Gastrocnemius medialis (tissue), 4 donors: Measurements from ENCODE around the gene ARID5A. TPM values are rescaled to one million over a fixed set of nuclear protein-coding genes. Genes with fewer than 3 reads are reported as not detected.
A peak's percentile ranks its signal among the peaks of the same experiment; 100 is the strongest.

ENCODE experiments used
- ATAC-seq, 2 donors: fragments of 150-250 bp; one replicate each; pipeline ENCODE4 v1.9.1; 2016
- DNase-seq, 2 donors: peaks; one replicate each; pipeline ENCODE4 v3.0.0-alpha.2; 2019
- H3K27ac ChIP-seq, 4 donors: fragments of 200-600 bp; sonication (generic); 1 replicate in 1 of 4; 2 replicates in 3 of 4; pipeline ENCODE4 v1.5.1; 2016 to 2018; ENCODE audit warnings: mild to moderate bottlenecking in 2 of 4, moderate library complexity in 1 of 4
- H3K27me3 ChIP-seq, 3 donors: fragments of 200-600 bp; sonication (generic) in 2 of 3; 1 replicate in 1 of 3; 2 replicates in 2 of 3; pipeline versions ENCODE4 v1.5.1 to v1.6.0; 2016 to 2019; ENCODE audit warnings: mild to moderate bottlenecking in 1 of 3, moderate library complexity in 1 of 3
- H3K36me3 ChIP-seq, 2 donors: fragments of 200-600 bp; sonication (generic) in 1 of 2; one replicate each; pipeline ENCODE4 v1.5.1; 2017 to 2018
- H3K4me1 ChIP-seq, 2 donors: fragments of 200-600 bp; sonication (generic) in 1 of 2; one replicate each; pipeline ENCODE4 v1.5.1; 2016 to 2017; ENCODE audit warnings: mild to moderate bottlenecking in 2 of 2
- H3K4me3 ChIP-seq, 4 donors: fragments of 200-600 bp; sonication (generic) in 3 of 4; 1 replicate in 1 of 4; 2 replicates in 3 of 4; pipeline ENCODE4 v1.5.1; 2016 to 2019; ENCODE audit warnings: mild to moderate bottlenecking in 2 of 4
- H3K9me3 ChIP-seq, 3 donors: fragments of 200-600 bp; sonication (generic) in 2 of 3; 1 replicate in 1 of 3; 2 replicates in 2 of 3; pipeline ENCODE4 v1.5.1; 2016 to 2019
- POLR2A ChIP-seq, 2 donors: fragments of 450-650 bp; IDR thresholded peaks; one replicate each; pipeline ENCODE4 v1.6.1; 2017; ENCODE audit warnings: antibody characterized with exemption in 2 of 2, mild to moderate bottlenecking in 2 of 2, moderate library complexity in 2 of 2
- in situ Hi-C, 4 donors: fragments of 200-750 bp; cut with MboI; loops; one replicate each; pipeline versions ENCODE4 v1.15.0 to v1.8.0; 2017; ENCODE audit warnings: low sequenced_read_pairs in 4 of 4
- intact Hi-C: fragments of 100-400 bp; cut with DNase I; formaldehyde crosslinking; loops from one replicate; pipeline ENCODE4 v1.15.1; 2023; ENCODE audit warnings: low total_unique reads
- total RNA-seq, 4 donors: library from RNA; depleted of rRNA; stranded (reverse); fragments of >200 nt; gene quantifications; one replicate each; pipeline versions ENCODE4 v1.1.0 to v1.2.3, GENCODE V29; 2016
- TF ChIP-seq, protein P1 (sequence below), 5 experiments: fragments of 450-650 bp in 3 of 5; fragments of 200-600 bp in 2 of 5; sonication (generic) in 2 of 5; IDR thresholded peaks in 4 of 5; conservative IDR thresholded peaks in 1 of 5; 1 replicate in 4 of 5; 2 replicates in 1 of 5; pipeline ENCODE4 v1.5.1; 2016 to 2019; ENCODE audit warnings: antibody characterized with exemption in 5 of 5, mild to moderate bottlenecking in 3 of 5, moderate library complexity in 3 of 5

The ARID5A gene
- total RNA-seq, 4 donors from 2014 or later, result 6.7 to 126 (median 30.5) TPM

DNA sequence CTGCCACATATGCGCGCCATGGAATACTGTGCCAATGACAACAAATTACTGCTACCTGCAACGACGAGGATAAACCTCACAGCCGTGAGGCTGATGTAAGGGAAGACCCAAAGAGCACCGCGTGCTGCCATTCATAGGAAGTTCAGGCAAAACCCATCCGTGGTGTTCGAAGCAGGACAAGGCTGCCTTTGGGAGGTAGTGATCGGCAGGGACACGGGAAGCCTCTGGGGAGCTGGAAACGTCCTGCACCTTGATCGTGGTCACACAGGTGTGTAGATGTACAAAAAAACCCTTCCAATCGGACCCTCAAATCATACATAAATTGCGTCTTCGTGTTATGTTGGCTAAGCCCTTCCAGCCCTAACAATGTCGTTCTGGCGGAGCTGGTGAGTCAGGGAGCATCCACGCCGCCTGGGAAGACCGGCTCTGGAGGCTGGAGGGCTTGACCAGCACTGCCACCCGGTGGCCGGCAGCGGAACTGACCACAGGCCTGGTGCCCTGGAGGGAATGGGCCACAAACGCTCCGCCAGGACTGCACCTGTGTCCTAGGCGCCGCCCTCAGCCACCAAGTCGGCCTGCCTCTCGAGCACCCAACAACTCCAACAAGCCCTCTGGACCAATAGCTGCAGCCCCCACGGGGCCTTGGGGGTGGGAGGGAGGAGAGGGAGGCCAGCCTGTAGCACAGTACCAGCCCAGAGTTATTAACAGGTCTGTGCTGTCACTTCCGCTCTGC is 27.3 kb upstream of the ARID5A start:
- in situ Hi-C loops, result loop anchor here (5.0 to 25.0 kb wide), 5 partner anchors 97 to 497 kb away; partner anchors contain the start of genes SNRNP200 (in 2 of the 4), ASTL (in 1 of the 4) and DUSP2 (in 1 of the 4)
- Histone ChIP-seq H3K9me3 (no peaks in the 10 kb centered on the region), H3K36me3 (no peaks in the 10 kb centered on the region), H3K4me1 (peaks cover 31 to 32% of the 10 kb centered on the region in 2 donors), H3K4me3 (peak overlapping the region in 1 of 4 donors; percentile 16), H3K27me3 (no peaks in the 10 kb centered on the region), H3K27ac (peak overlapping the region in 3 of 4 donors; percentile 23 to 56 (median 50))
- peak; percentile 82 to 91 for ATAC-seq
- intact Hi-C loops, result loop anchor here (1.0 to 10.0 kb wide), 6 partner anchors 38 to 484 kb away; partner anchors contain the start of genes ASTL and SNRNP200
- DNase-seq, result peak; percentile 73 to 86
- TF ChIP-seq, protein P1, sequence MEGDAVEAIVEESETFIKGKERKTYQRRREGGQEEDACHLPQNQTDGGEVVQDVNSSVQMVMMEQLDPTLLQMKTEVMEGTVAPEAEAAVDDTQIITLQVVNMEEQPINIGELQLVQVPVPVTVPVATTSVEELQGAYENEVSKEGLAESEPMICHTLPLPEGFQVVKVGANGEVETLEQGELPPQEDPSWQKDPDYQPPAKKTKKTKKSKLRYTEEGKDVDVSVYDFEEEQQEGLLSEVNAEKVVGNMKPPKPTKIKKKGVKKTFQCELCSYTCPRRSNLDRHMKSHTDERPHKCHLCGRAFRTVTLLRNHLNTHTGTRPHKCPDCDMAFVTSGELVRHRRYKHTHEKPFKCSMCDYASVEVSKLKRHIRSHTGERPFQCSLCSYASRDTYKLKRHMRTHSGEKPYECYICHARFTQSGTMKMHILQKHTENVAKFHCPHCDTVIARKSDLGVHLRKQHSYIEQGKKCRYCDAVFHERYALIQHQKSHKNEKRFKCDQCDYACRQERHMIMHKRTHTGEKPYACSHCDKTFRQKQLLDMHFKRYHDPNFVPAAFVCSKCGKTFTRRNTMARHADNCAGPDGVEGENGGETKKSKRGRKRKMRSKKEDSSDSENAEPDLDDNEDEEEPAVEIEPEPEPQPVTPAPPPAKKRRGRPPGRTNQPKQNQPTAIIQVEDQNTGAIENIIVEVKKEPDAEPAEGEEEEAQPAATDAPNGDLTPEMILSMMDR (IDR thresholded peaks at IDR 0.05 in 4 of 5, conservative IDR thresholded peaks at IDR 0.05 in 1 of 5), result peak; percentile 95 to 100 (median 98)
- TF ChIP-seq POLR2A (IDR thresholded peaks at IDR 0.05), result no peak

GRCh38 chr2:96509847-96510230 is 26.7 kb upstream of the ARID5A start:
- TF ChIP-seq POLR2A (IDR thresholded peaks at IDR 0.05), result no peak
- TF ChIP-seq, protein P1 (IDR thresholded peaks at IDR 0.05 in 4 of 5, conservative IDR thresholded peaks at IDR 0.05 in 1 of 5), result no peak
- no peak for DNase-seq
- Histone ChIP-seq H3K27ac (peak overlapping the region in 3 of 4 donors; percentile 23 to 56 (median 50)), H3K4me1 (peaks cover 31% of the 10 kb centered on the region in 2 donors), H3K4me3 (peak overlapping the region in 1 of 4 donors; percentile 16), H3K9me3 (no peaks in the 10 kb centered on the region), H3K27me3 (no peaks in the 10 kb centered on the region), H3K36me3 (no peaks in the 10 kb centered on the region)
- in situ Hi-C loops (loop anchor here (5.0 to 25.0 kb wide), 5 partner anchors 98 to 498 kb away; partner anchors contain the start of genes SNRNP200 (in 2 of the 4), ASTL (in 1 of the 4) and DUSP2 (in 1 of the 4)), intact Hi-C loops (loop anchor here (1.0 to 10.0 kb wide), 6 partner anchors 39 to 485 kb away; partner anchors contain the start of genes ASTL and SNRNP200)
- no peak for ATAC-seq

DNA sequence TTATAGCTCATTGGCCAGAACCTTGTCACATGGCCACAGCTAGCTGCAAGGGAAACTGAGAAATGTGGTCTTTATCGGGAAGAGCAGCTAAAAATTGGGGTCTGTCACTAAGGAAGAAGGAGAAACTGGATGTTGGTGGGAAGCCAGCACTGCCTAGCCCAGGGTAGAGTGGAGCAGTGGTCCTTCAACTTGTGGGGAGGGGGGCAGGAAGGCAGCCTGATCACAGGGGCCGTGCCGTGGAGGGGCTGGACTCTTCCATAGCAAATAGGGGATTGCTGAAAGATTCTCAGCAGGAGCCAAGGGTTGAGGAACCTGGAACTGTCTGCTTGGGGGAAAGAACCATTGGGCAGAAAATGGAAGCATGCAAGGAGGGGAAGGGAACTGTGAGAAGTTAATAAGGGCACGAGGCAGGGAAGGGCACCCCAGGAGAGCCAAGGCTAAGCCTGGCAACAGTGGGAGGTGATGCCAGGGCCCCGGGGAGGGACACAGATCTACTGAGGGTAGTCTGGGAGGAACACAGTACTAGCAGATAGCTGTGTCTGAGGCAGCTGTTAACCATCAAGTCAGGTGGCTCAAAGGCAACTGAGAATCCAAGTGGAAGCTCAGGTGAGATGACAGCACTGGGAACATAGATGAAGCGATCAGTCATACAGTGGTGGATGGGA is 25.5 kb upstream of the ARID5A start:
- Histone ChIP-seq H3K27ac (no peak overlapping the region), H3K4me1 (peaks cover 22 to 24% of the 10 kb centered on the region in 2 donors), H3K27me3 (no peaks in the 10 kb centered on the region), H3K9me3 (no peaks in the 10 kb centered on the region), H3K36me3 (no peaks in the 10 kb centered on the region), H3K4me3 (no peak overlapping the region)
- in situ Hi-C loops (loop anchor here (5.0 to 25.0 kb wide), 4 partner anchors 104 to 499 kb away; partner anchors contain the start of genes SNRNP200 (in 2 of the 4), ASTL (in 1 of the 4) and DUSP2 (in 1 of the 4)), intact Hi-C loops (no loop called here)
- no peak for DNase-seq
- ATAC-seq, result no peak
- TF ChIP-seq, protein P1 (IDR thresholded peaks at IDR 0.05 in 4 of 5, conservative IDR thresholded peaks at IDR 0.05 in 1 of 5), result no peak
- no peak for TF ChIP-seq POLR2A (IDR thresholded peaks at IDR 0.05)

DNA sequence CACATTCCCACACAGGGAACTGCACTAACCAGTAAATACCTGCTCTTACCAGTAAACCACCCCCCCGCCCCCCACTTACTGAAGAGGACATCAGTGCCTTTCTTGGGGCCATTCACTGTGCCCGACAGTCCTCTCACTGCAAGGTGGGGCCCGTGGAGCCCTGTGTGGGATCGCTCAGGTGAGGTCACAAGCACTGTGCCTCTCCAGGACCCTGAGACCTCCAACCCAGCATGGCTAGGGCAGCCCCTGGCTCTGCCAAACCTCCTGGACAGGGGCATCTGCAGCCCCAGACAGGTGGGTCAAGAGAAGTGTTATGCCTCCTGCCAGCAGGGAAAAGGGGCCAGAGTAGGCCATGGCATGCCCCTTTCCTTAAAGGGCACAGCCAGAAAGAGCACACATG is 24.7 kb upstream of the ARID5A start:
- no peak overlapping the region for H3K27ac ChIP-seq
- H3K4me1 ChIP-seq, result peaks cover 22 to 24% of the 10 kb centered on the region in 2 donors
- H3K9me3 ChIP-seq, result no peaks in the 10 kb centered on the region
- no peak for ATAC-seq
- TF ChIP-seq, protein P1 (IDR thresholded peaks at IDR 0.05 in 4 of 5, conservative IDR thresholded peaks at IDR 0.05 in 1 of 5), result no peak
- no peak for TF ChIP-seq POLR2A (IDR thresholded peaks at IDR 0.05)
- in situ Hi-C loops, result loop anchor here (5.0 to 25.0 kb wide), 4 partner anchors 105 to 500 kb away; partner anchors contain the start of genes SNRNP200 (in 2 of the 4), ASTL (in 1 of the 4) and DUSP2 (in 1 of the 4)
- DNase-seq, result no peak
- H3K27me3 ChIP-seq, result no peaks in the 10 kb centered on the region
- no peak overlapping the region for H3K4me3 ChIP-seq
- no peaks in the 10 kb centered on the region for H3K36me3 ChIP-seq
- intact Hi-C loops, result no loop called here
